NCI-H526 (cell line): ENCODE measurements around the gene HIBCH.
"Not testable (repeated sequence)": the region's sequence is repeated elsewhere in the genome, so short reads cannot be mapped to it uniquely, and the experiment has no call there.

Experiments used
- DNase-seq, 2 experiments: peaks; one replicate each; lab custom pipeline; 2025; lab: John Stamatoyannopoulos, UW

HIBCH gene

GRCh38 chr2:190185380-190185779 is 134.2 kb downstream of the HIBCH start:
- no peak for DNase-seq

DNA sequence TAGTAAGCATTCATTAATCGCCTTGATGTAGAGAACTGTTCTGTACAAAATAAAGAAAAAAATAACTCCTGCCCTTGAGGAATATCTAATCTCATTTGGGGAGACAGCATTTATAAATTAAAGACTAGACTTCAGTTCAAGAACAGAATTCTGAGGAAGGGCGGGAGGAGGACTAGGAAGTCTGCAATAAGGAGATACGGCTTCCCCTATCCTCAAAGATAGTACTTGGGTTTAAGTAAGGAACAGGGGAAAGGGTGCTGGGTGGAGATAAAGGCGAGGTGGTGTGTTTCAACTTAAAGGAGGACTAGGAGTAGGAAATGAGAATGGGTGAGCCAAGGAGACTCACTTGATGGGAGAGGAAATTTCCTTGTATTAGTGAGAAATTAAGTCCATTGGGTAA is 135.2 kb downstream of the HIBCH start:
- DNase-seq: no peak

GRCh38 chr2:190183539-190183938 is 136.1 kb downstream of the HIBCH start:
- peak in 1 of 2 experiments; percentile 3 for DNase-seq

- no peak for DNase-seq
Measured at GRCh38 chr2:190182071-190182524, 137.5 kb downstream of the HIBCH start.

- no peak for DNase-seq
Measured at GRCh38 chr2:190181123-190181669, 138.4 kb downstream of the HIBCH start.

- peak in 1 of 2 experiments; percentile 83 for DNase-seq
Measured at GRCh38 chr2:190180313-190181122, 139.1 kb downstream of the HIBCH start.

GRCh38 chr2:190179754-190180312 is 139.8 kb downstream of the HIBCH start:
- DNase-seq: peak in 1 of 2 experiments; percentile 24

DNA sequence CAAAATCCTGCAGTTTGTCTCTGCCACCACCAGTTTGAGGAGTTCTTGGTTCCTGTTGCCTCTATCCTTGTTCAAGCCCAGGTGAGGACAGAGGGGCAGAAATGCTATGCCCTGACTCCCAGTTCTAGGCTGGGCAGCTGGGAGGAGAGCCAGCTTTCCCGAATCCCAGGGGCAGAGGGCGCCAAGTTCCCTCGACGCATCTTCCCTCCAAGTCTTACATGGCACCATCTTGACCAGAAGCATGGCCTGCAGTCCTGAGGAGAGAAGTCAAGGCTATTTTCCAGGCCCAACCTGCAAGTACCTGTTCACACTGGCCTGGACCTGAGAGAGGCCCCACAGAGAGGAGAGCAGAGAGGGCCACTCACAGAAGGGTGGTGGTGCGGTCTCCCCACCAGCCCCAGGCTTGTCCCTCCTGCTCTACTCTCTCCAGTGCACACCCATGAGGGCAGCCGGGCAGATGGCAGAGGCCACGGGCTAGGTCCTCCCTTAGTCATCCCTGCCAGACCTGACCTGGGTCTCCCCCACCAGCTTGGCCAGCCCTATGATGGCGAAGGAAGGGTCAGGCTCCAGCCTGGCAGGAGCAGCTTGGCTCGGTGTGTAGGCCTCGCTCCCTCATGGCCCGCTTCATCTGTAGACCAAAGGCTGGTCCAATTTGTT is 141.4 kb downstream of the HIBCH start:
- no peak for DNase-seq

- no peak for DNase-seq
Measured at GRCh38 chr2:190177249-190178040, 142.2 kb downstream of the HIBCH start.

- no peak for DNase-seq
Measured at GRCh38 chr2:190173392-190173791, 146.2 kb downstream of the HIBCH start.

DNA sequence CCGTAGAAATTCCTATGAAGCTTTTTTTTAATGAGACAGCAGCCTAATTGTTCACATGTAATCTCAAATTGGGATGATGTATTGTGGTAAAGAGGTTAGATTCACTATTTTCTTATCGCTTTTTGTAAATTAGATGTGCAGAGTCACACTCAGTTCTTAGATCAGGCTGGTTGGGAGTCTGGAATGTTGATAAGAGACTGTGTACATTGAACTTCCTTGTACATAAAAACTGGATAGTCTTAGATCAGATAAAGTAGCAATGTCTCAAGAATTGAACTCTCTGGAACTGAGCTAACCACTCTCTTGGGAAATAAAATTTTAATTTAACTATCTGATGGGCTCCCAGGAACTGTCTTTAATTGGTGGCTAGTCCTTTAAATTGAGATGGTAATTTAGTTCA is 149.0 kb downstream of the HIBCH start:
- DNase-seq: no peak

DNA sequence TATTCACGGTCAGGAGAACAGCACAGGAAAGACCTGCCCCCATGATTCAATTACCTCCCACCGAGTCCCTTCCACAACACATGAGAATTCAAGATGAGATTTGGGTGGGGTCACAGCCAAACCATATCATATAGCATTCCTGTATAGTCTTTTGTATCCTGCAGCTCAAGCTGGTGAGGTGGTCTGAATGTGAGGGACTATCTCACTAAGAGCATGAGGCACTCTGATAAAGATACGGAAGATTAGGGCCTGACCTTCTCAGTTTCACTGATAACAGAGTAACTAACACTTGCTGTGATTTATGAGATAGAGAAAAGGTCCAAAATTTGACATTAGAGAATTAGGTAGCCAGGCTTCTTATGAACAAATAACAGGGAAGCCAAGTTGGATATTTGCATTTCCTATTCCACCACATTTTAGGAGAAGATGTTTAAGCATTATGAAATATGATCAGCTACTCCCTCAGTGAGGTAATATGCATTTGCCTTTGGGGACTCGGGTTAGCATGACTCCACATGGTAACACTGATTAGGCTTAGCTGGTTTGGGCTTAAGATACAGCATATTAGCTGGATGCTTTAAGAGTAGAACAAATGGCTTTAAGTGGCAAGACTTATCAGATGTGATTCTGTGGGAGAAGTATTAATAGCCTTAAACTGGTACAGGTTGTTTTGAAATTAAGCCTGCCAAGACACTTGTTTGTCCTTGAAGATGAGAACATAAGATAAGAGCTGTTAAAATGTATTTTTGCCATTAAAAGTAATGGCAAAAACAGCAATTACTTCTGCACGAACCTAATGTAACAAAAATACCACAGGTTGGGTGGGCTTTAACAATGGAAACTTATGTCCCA is 150.2 kb downstream of the HIBCH start:
- no peak for DNase-seq

DNA sequence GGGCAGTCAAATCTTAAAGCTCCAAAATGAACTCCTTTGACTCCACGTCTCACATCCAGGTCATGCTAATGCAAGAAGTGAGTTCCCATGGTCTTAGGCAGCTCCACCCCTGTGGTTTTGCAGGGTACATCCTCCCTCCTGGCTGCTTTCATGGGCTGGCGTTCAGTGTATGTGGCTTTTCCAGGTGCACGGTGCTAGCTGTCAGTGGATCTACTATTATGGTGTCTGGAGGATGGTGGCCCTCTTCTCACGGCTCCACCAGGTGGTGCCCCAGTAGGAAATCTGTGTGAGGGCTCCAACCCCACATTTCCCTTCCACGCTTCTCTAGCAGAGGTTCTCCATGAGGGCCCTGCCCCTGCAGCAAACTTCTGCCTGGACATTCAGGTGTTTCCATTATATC is 151.9 kb downstream of the HIBCH start:
- no peak for DNase-seq

DNA sequence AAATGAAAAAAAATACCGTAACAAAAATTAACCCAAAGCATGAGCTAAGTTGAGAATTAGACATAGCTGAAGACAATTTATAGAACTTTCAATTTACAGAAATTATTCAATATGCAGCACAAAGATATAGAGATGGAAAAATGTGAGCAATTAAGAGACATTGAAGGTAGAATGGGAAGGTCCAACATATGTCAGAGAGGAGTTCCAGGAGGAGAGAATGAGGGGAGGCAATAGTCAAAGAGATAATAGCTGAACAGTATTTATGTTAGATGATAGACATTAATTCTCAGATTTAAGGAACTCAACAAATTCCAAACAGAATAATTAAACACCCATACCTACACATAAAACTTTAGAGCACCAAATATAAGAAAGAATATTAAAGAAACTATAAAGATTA is 154.1 kb downstream of the HIBCH start:
- DNase-seq: no peak

- DNase-seq: no peak
Measured at GRCh38 chr2:190162851-190163250, 156.8 kb downstream of the HIBCH start.

GRCh38 chr2:190159453-190159852 is 160.2 kb downstream of the HIBCH start:
- no peak for DNase-seq

DNA sequence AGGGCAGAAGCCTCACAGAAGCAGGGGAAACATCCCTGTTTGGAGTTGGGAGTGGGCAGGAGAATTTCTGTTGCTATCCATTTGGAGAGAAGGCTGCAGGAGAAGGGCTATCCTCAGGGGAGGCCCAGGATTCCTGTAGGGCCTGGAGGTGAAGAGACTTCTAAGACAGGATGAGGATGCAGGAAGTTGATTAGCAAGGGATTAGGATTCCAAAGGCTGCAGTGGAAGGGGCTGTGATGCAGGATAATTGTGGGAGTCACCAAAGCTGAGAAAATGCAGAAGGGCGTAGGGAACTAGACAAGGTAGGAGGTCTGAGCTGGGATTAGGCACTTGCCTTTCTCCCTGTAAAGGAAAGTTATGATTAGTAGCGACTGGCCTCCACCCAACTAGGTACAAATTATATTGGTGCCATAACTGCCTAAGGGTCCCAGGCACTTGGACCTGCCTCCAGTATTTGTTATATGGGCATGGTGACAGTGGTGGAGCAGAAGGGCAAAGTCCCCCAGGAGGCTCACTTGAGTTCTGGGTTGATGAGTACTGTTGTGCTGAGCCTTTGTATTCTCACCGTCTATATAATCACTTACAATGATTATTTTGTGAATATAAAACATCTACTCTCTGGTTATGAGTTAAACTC is 160.7 kb downstream of the HIBCH start:
- DNase-seq: no peak

- DNase-seq: not testable (repeated sequence)
Measured at GRCh38 chr2:190157613-190158528, 161.8 kb downstream of the HIBCH start.

- DNase-seq: no peak
Measured at GRCh38 chr2:190156530-190157212, 163.0 kb downstream of the HIBCH start.
